ENCODE data around the gene TARDBP. TPM values are rescaled to one million over a fixed set of nuclear protein-coding genes. Genes with fewer than 3 reads are reported as not detected.
A peak's percentile ranks its signal among the peaks of the same experiment; 100 is the strongest.

Gene TARDBP
- total and polyA plus RNA-seq, 4 donors: 88.7 to 205 (median 122) TPM

DNA sequence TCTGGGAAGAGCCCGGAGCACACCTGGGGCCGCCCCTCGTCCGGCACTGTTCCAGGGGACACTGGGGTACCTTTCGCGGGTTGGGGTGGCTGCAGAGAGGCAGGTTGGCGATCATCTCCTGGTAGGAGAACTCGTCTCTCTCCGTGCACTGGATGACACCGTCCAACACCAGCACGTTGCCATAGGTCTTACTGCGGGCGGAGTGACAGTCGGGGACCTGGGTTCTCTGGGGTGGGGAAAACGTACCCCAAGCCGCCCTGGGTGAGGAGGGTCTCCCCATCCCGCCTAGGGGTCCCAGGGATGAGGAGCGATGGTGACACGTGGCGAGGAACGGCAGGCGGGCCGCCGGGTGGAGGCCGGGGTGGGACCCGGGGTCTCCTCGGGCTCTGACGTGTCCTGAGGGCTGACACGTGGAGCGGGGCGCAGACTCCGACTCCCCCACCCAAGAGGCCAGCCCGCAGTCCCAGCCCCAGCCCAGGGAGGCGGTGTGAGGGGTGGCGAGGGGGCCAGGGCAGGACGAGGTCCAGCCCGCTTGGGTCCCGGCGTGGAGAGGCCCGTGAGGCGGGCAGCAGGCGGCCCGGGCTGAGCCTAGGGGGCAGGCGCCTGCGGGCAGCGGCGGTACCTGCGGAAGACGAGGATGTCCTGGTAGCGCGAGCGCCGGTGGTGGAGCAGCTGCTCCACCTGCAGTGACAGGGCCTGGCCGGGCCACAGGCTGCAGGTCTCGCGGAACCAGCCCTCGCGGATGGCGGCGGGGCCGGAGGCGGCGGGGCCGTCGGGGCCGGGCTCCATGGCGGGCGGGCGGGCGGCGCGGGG, 46.9 kb downstream of the TARDBP start:
- no peak overlapping the region for H3K9ac ChIP-seq (ENCODE audit: insufficient read depth in 1 of 2, low read length in 2 of 2)
- ATAC-seq (ENCODE audit: insufficient read depth, low FRiP score) (no peak), DNase-seq (no peak)
- peak overlapping the region in 1 of 2 donors; percentile 59 for H3K27ac ChIP-seq (ENCODE audit: low read depth in 1 of 2, low read length in 1 of 2)
- no peaks in the 10 kb centered on the region for H3K9me3 ChIP-seq (ENCODE audit: control insufficient read depth in 4 of 4, insufficient read depth in 3 of 4, low read length in 3 of 4)
- H3K36me3 ChIP-seq (ENCODE audit: control insufficient read depth in 4 of 4, insufficient read depth in 4 of 4, low read length in 4 of 4): peaks cover 0 to 31% (median 4%) of the 10 kb centered on the region in 4 donors
- peak overlapping the region; percentile 99 for H3K4me3 ChIP-seq
- no peaks in the 10 kb centered on the region for H3K27me3 ChIP-seq (ENCODE audit: control insufficient read depth in 3 of 3, insufficient read depth in 3 of 3, low read length in 2 of 3)
- WGBS, 2 donors: 2 to 4% methylated on average over 43 to 72 of the region's 72 CpGs
- TF ChIP-seq, protein P1, sequence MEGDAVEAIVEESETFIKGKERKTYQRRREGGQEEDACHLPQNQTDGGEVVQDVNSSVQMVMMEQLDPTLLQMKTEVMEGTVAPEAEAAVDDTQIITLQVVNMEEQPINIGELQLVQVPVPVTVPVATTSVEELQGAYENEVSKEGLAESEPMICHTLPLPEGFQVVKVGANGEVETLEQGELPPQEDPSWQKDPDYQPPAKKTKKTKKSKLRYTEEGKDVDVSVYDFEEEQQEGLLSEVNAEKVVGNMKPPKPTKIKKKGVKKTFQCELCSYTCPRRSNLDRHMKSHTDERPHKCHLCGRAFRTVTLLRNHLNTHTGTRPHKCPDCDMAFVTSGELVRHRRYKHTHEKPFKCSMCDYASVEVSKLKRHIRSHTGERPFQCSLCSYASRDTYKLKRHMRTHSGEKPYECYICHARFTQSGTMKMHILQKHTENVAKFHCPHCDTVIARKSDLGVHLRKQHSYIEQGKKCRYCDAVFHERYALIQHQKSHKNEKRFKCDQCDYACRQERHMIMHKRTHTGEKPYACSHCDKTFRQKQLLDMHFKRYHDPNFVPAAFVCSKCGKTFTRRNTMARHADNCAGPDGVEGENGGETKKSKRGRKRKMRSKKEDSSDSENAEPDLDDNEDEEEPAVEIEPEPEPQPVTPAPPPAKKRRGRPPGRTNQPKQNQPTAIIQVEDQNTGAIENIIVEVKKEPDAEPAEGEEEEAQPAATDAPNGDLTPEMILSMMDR (IDR thresholded peaks at IDR 0.05; ENCODE audit: control extremely low read depth, extremely low read depth): no peak
- H3K4me1 ChIP-seq (ENCODE audit: control insufficient read depth in 5 of 5, insufficient read depth in 5 of 5, low read length in 5 of 5): peaks cover 0 to 16% (median 6%) of the 10 kb centered on the region in 5 donors

DNA sequence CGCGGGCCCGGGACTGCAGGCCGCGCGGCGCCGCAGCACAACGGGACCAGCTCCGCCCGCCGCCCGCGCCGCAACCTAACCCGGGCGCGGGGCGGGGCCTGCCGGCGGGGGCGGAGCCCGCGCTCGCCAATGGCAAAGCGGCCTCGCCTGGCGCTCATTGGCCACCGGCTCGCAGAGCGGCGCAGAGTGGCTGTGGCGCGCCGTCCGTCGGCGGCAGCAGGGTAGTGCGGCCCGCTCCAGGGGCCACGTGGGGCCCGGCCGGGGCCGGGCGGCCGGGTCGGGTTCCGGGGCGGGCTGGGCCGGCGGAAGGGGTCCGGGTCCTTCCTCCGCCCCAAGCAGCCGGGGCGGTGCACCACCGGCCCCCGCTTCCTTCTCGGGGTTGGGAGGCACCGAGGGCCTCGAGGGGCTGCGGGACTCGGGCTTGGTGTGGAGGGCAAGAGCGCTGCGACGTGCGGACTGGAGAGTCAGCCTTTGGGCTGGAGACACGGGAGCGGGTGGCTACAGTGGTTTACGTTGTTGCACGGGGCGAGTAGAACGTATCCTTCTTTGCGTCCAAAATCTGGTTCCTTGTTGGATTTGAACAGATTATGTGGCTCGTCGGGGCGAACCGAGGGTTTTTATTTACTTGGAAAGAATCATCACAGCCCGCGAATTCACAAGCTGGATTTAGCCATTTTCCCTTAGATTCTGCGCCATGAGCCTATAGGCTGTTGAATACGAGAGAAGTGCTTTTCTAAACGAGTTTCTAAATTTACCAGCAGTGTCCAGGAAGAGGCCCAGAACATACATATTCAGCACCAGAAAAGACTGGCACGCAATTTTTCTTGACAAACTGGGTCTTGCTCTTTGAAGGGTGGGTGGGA, 47.7 kb downstream of the TARDBP start, which contains the start of gene SRM:
Gene SRM, minus strand, starts transcription at position 51 of the 863 bp plus-strand sequence. CDS start 75 bp downstream, outside the sequence.
- peaks cover 0 to 4% (median under 1%) of the 10 kb centered on the region in 4 donors for H3K9me3 ChIP-seq (ENCODE audit: control insufficient read depth in 4 of 4, insufficient read depth in 3 of 4, low read length in 3 of 4)
- peaks cover 0 to 16% (median 6%) of the 10 kb centered on the region in 5 donors for H3K4me1 ChIP-seq (ENCODE audit: control insufficient read depth in 5 of 5, insufficient read depth in 5 of 5, low read length in 5 of 5)
- peak within 1 kb of the TSS; percentile 23 to 28 for H3K9ac ChIP-seq (ENCODE audit: insufficient read depth in 1 of 2, low read length in 2 of 2)
- DNase-seq (peak; percentile 90 to 96 (median 91)), ATAC-seq (ENCODE audit: insufficient read depth, low FRiP score) (peak; percentile 99)
- H3K4me3 ChIP-seq: peak within 1 kb of the TSS; percentile 99
- H3K36me3 ChIP-seq (ENCODE audit: control insufficient read depth in 4 of 4, insufficient read depth in 4 of 4, low read length in 4 of 4): peaks cover 4 to 28% (median 9%) of the 10 kb centered on the region in 4 donors
- TF ChIP-seq, protein P1 (IDR thresholded peaks at IDR 0.05; ENCODE audit: control extremely low read depth, extremely low read depth): peak; percentile 63
- H3K27me3 ChIP-seq (ENCODE audit: control insufficient read depth in 3 of 3, insufficient read depth in 3 of 3, low read length in 2 of 3): no peaks in the 10 kb centered on the region
- 0% methylated on average over 28 to 83 of the region's 83 CpGs for WGBS, 2 donors
- H3K27ac ChIP-seq (ENCODE audit: low read depth in 1 of 2, low read length in 1 of 2): peak within 1 kb of the TSS; percentile 88 to 92

DNA sequence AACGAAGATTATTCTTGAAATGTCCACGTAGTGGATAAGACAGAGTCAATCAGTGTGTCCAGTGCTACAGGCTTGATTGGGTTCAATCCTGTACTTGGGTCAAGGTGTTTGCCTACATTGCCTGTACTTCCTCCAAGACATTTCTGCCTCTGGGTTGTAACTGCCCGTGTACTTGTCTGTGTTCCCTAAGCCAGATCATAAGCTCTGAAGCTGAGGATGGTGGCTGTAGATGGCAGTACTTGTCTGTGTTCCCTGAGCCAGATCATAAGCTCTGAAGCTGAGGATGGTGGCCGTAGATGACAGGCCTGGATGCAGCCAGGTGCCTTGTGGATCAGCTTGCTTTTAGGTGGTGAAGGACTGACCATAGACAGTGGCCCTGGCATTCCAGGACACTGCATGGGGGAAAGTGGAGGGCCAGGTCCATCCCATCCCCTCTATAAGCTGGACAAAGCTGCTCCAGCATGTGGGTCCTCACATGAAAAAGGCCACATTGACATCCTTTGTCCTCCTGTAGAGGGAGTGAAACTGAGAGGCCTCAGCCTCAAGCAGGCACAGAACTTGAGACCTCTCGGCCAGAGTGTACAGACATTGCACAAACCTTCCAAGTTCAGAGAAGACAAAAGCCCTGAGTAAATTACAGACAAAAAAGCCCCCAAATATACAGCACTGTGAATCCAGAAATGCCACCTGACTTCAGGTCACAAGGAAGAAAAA, 49.4 kb downstream of the TARDBP start:
- H3K4me1 ChIP-seq (ENCODE audit: control insufficient read depth in 5 of 5, insufficient read depth in 5 of 5, low read length in 5 of 5): peaks cover 0 to 16% (median 6%) of the 10 kb centered on the region in 5 donors
- H3K4me3 ChIP-seq: no peak overlapping the region
- H3K9me3 ChIP-seq (ENCODE audit: control insufficient read depth in 4 of 4, insufficient read depth in 3 of 4, low read length in 3 of 4): peaks cover 0 to 4% (median under 1%) of the 10 kb centered on the region in 4 donors
- H3K9ac ChIP-seq (ENCODE audit: insufficient read depth in 1 of 2, low read length in 2 of 2): no peak overlapping the region
- no peak overlapping the region for H3K27ac ChIP-seq (ENCODE audit: low read depth in 1 of 2, low read length in 1 of 2)
- peaks cover 13 to 21% (median 17%) of the 10 kb centered on the region in 4 donors for H3K36me3 ChIP-seq (ENCODE audit: control insufficient read depth in 4 of 4, insufficient read depth in 4 of 4, low read length in 4 of 4)
- no peak for ATAC-seq (ENCODE audit: insufficient read depth, low FRiP score)
- H3K27me3 ChIP-seq (ENCODE audit: control insufficient read depth in 3 of 3, insufficient read depth in 3 of 3, low read length in 2 of 3): no peaks in the 10 kb centered on the region
- TF ChIP-seq, protein P1 (IDR thresholded peaks at IDR 0.05; ENCODE audit: control extremely low read depth, extremely low read depth): no peak
- 81% methylated on average over 5 of the region's 5 CpGs for WGBS, 2 donors
- DNase-seq: no peak

Data from lung (tissue), 12 donors.